Stimulated activated naive B cell treated with anti-CD40 and anti-IgM and Interleukin-4, amounts not matched to agents 10 μg/mL and 1 μg/mL and 100 μg/mL, for 72 hours (primary cell): ENCODE measurements around the gene C17orf100.
"Not testable (repeated sequence)": the region's sequence is repeated elsewhere in the genome, so short reads cannot be mapped to it uniquely, and the experiment has no call there.

Experiments used
- ATAC-seq, 2 donors: fragments of 150-1000 bp; cut with Tn5 transposase; replicated peaks; 2 replicates each; pipeline ENCODE4 v1.10.0; 2021; ENCODE audit warnings: moderate library complexity in 1 of 2
- DNase-seq: peaks from one replicate; pipeline ENCODE4 v3.0.0; 2021
- H3K27ac Mint-ChIP-seq: one replicate; pipeline ENCODE4 v1.8.0; 2022; ENCODE audit warnings: mild to moderate bottlenecking, mixed read lengths
- H3K27me3 Mint-ChIP-seq, 2 donors: one replicate each; pipeline ENCODE4 v1.8.0; 2022; ENCODE audit warnings: mixed read lengths in 2 of 2
- H3K36me3 Mint-ChIP-seq, 2 donors: one replicate each; pipeline ENCODE4 v1.8.0; 2022; ENCODE audit warnings: mixed read lengths in 2 of 2, mild to moderate bottlenecking in 1 of 2
- H3K4me1 Mint-ChIP-seq, 2 donors: one replicate each; pipeline ENCODE4 v1.8.0; 2022; ENCODE audit warnings: mixed read lengths in 2 of 2, mild to moderate bottlenecking in 1 of 2
- H3K4me3 Mint-ChIP-seq, 2 donors: one replicate each; pipeline ENCODE4 v1.8.0; 2022; ENCODE audit warnings: mild to moderate bottlenecking in 2 of 2, mixed read lengths in 2 of 2, moderate library complexity in 1 of 2
- H3K9me3 Mint-ChIP-seq, 2 donors: one replicate each; pipeline ENCODE4 v1.8.0; 2022; ENCODE audit warnings: mixed read lengths in 2 of 2, mild to moderate bottlenecking in 1 of 2

The C17orf100 gene

GRCh38 chr17:6654841-6655731, 3.5 kb downstream of the C17orf100 start:
- Mint-ChIP-seq H3K27me3 (no peaks in the 10 kb centered on the region), H3K9me3 (peaks cover 0 to 1% of the 10 kb centered on the region in 2 donors), H3K4me1 (peaks cover 34 to 57% of the 10 kb centered on the region in 2 donors), H3K36me3 (peaks cover 7 to 15% of the 10 kb centered on the region in 2 donors), H3K27ac (no peak overlapping the region), H3K4me3 (no peak overlapping the region)
- ATAC-seq (no peak), DNase-seq (no peak)

- peak overlapping the region; percentile 76 to 77 for H3K4me3 Mint-ChIP-seq
- ATAC-seq, H3K27ac Mint-ChIP-seq, H3K27me3 Mint-ChIP-seq, DNase-seq, H3K9me3 Mint-ChIP-seq: not testable (repeated sequence)
- peaks cover 38 to 59% of the 10 kb centered on the region in 2 donors for H3K4me1 Mint-ChIP-seq
- peaks cover 7 to 15% of the 10 kb centered on the region in 2 donors for H3K36me3 Mint-ChIP-seq
Observed at GRCh38 chr17:6655732-6656361, 4.3 kb downstream of the C17orf100 start.

GRCh38 chr17:6656797-6657632, 5.5 kb downstream of the C17orf100 start:
- peak overlapping the region; percentile 92 for H3K27ac Mint-ChIP-seq
- peak overlapping the region; percentile 91 to 96 for H3K4me3 Mint-ChIP-seq
- peaks cover 9 to 15% of the 10 kb centered on the region in 2 donors for H3K36me3 Mint-ChIP-seq
- H3K27me3 Mint-ChIP-seq, H3K9me3 Mint-ChIP-seq, DNase-seq: not testable (repeated sequence)
- peak; percentile 74 to 75 for ATAC-seq
- H3K4me1 Mint-ChIP-seq = peaks cover 45 to 68% of the 10 kb centered on the region in 2 donors

- Mint-ChIP-seq H3K9me3 (peaks cover 0 to 1% of the 10 kb centered on the region in 2 donors), H3K36me3 (peaks cover 9 to 15% of the 10 kb centered on the region in 2 donors), H3K4me1 (peaks cover 47 to 69% of the 10 kb centered on the region in 2 donors), H3K27ac (peak overlapping the region; percentile 92), H3K4me3 (peak overlapping the region; percentile 91 to 96), H3K27me3 (no peaks in the 10 kb centered on the region)
- ATAC-seq (peak in 1 of 2 donors; percentile 3), DNase-seq (no peak)
Observed at GRCh38 chr17:6657633-6658287, 6.2 kb downstream of the C17orf100 start.

- H3K4me1 Mint-ChIP-seq = peaks cover 46 to 66% of the 10 kb centered on the region in 2 donors
- not testable (repeated sequence) for H3K9me3 Mint-ChIP-seq, ATAC-seq, DNase-seq, H3K27me3 Mint-ChIP-seq
- H3K36me3 Mint-ChIP-seq = peaks cover 9 to 13% of the 10 kb centered on the region in 2 donors
- peak overlapping the region; percentile 70 for H3K27ac Mint-ChIP-seq
- peak overlapping the region; percentile 31 to 91 for H3K4me3 Mint-ChIP-seq
Observed at GRCh38 chr17:6658411-6658810, 6.8 kb downstream of the C17orf100 start.

- peaks cover 10% of the 10 kb centered on the region in 2 donors for H3K36me3 Mint-ChIP-seq
- peaks cover 0 to 1% of the 10 kb centered on the region in 2 donors for H3K9me3 Mint-ChIP-seq
- peaks cover 41 to 56% of the 10 kb centered on the region in 2 donors for H3K4me1 Mint-ChIP-seq
- no peak for ATAC-seq
- H3K27ac Mint-ChIP-seq = peak overlapping the region; percentile 80
- no peak for DNase-seq
- H3K4me3 Mint-ChIP-seq = peak overlapping the region; percentile 25 to 47
- H3K27me3 Mint-ChIP-seq = no peaks in the 10 kb centered on the region
Observed at GRCh38 chr17:6660101-6660500, 8.5 kb downstream of the C17orf100 start.

GRCh38 chr17:6660805-6661463, 9.4 kb downstream of the C17orf100 start:
- ATAC-seq (peak; percentile 92 to 93), DNase-seq (peak; percentile 76)
- Mint-ChIP-seq H3K27me3 (no peaks in the 10 kb centered on the region), H3K36me3 (peaks cover 11 to 12% of the 10 kb centered on the region in 2 donors), H3K4me1 (peaks cover 40 to 62% of the 10 kb centered on the region in 2 donors), H3K27ac (peak overlapping the region; percentile 49), H3K4me3 (peak overlapping the region; percentile 56 to 70), H3K9me3 (peaks cover 0 to 1% of the 10 kb centered on the region in 2 donors)

GRCh38 chr17:6661464-6661848, 9.9 kb downstream of the C17orf100 start:
- DNase-seq (no peak), ATAC-seq (no peak)
- H3K9me3 Mint-ChIP-seq = peaks cover 0 to 1% of the 10 kb centered on the region in 2 donors
- H3K4me3 Mint-ChIP-seq = peak overlapping the region in 1 of 2 donors; percentile 56
- no peak overlapping the region for H3K27ac Mint-ChIP-seq
- peaks cover 11 to 12% of the 10 kb centered on the region in 2 donors for H3K36me3 Mint-ChIP-seq
- H3K4me1 Mint-ChIP-seq = peaks cover 37 to 67% of the 10 kb centered on the region in 2 donors
- no peaks in the 10 kb centered on the region for H3K27me3 Mint-ChIP-seq

- not testable (repeated sequence) for H3K27me3 Mint-ChIP-seq
- H3K4me1 Mint-ChIP-seq = peaks cover 40 to 72% of the 10 kb centered on the region in 2 donors
Observed at GRCh38 chr17:6663200-6663599, 11.6 kb downstream of the C17orf100 start.

GRCh38 chr17:6666077-6666521, 14.5 kb downstream of the C17orf100 start:
- H3K4me3 Mint-ChIP-seq = no peak overlapping the region
- H3K9me3 Mint-ChIP-seq = no peaks in the 10 kb centered on the region
- H3K4me1 Mint-ChIP-seq = peaks cover 29 to 51% of the 10 kb centered on the region in 2 donors
- no peak overlapping the region for H3K27ac Mint-ChIP-seq
- peaks cover 13 to 18% of the 10 kb centered on the region in 2 donors for H3K36me3 Mint-ChIP-seq
- ATAC-seq (peak; percentile 77 to 86), DNase-seq (peak; percentile 42)
- H3K27me3 Mint-ChIP-seq = no peaks in the 10 kb centered on the region

More at GRCh38 chr17:6663200-6663599, 11.6 kb downstream of the C17orf100 start:
- ATAC-seq, H3K4me3 Mint-ChIP-seq, H3K9me3 Mint-ChIP-seq, DNase-seq, H3K27ac Mint-ChIP-seq: not testable (repeated sequence)
- H3K36me3 Mint-ChIP-seq = peaks cover 13 to 18% of the 10 kb centered on the region in 2 donors

- Mint-ChIP-seq H3K4me1 (peaks cover 25 to 46% of the 10 kb centered on the region in 2 donors), H3K27ac (no peak overlapping the region), H3K4me3 (no peak overlapping the region), H3K9me3 (no peaks in the 10 kb centered on the region), H3K36me3 (peaks cover 13 to 18% of the 10 kb centered on the region in 2 donors), H3K27me3 (no peaks in the 10 kb centered on the region)
- DNase-seq = no peak
- no peak for ATAC-seq
Observed at GRCh38 chr17:6666557-6666956, 15.0 kb downstream of the C17orf100 start.

GRCh38 chr17:6667516-6667915, 16.0 kb downstream of the C17orf100 start:
- no peak for DNase-seq
- Mint-ChIP-seq H3K9me3 (no peaks in the 10 kb centered on the region), H3K4me1 (peaks cover 19 to 39% of the 10 kb centered on the region in 2 donors), H3K27me3 (no peaks in the 10 kb centered on the region), H3K27ac (no peak overlapping the region), H3K4me3 (no peak overlapping the region), H3K36me3 (peaks cover 13 to 18% of the 10 kb centered on the region in 2 donors)
- ATAC-seq = peak; percentile 34 to 56

GRCh38 chr17:6668219-6668618, 16.7 kb downstream of the C17orf100 start:
- ATAC-seq (no peak), DNase-seq (no peak)
- peaks cover 17 to 34% of the 10 kb centered on the region in 2 donors for H3K4me1 Mint-ChIP-seq
- H3K9me3 Mint-ChIP-seq = no peaks in the 10 kb centered on the region
- H3K4me3 Mint-ChIP-seq = no peak overlapping the region
- H3K27me3 Mint-ChIP-seq = no peaks in the 10 kb centered on the region
- no peak overlapping the region for H3K27ac Mint-ChIP-seq
- peaks cover 13 to 18% of the 10 kb centered on the region in 2 donors for H3K36me3 Mint-ChIP-seq
